Endothelial cell of umbilical vein (primary cell): ENCODE results near the gene DZIP3. TPM values are rescaled to one million over a fixed set of nuclear protein-coding genes. Genes with fewer than 3 reads are reported as not detected.
"Not testable (repeated sequence)": the region's sequence is repeated elsewhere in the genome, so short reads cannot be mapped to it uniquely, and the experiment has no call there.

ENCODE experiments used
- BruUV-seq: library from RNA; stranded (reverse); fragments of 400-500 nt; replicated peaks from 2 replicates; lab custom pipeline; 2021; lab: Mats Ljungman, UMichigan
- CTCF ChIA-PET: fragments of 300-600, 350-600 bp; sonication (Branson Sonifier 250); formaldehyde crosslinking; loops from one replicate; lab custom pipeline; 2021; ENCODE audit warnings: antibody characterized with exemption, inconsistent platforms; lab: Charles Lee
- POLR2A ChIA-PET: fragments of 300-600, 350-600 bp; sonication (Branson Sonifier 250); formaldehyde crosslinking; loops from one replicate; lab custom pipeline; 2021; ENCODE audit warnings: antibody characterized with exemption, inconsistent platforms; lab: Charles Lee
- DNase-seq: peaks from one replicate; pipeline ENCODE4 v3.0.0-alpha.2; 2011; ENCODE audit warnings: low read depth, low spot score
- FAIRE-seq: peaks from 2 replicates; lab custom pipeline; 2011; peaks lifted over from hg19 to GRCh38; lab: Jason Lieb, UNC
- H2AFZ ChIP-seq: 2 replicates; pipeline ENCODE4 v1.6.0; 2012; ENCODE audit warnings: low read depth, low read length, control low read depth, inconsistent platforms
- H3K27ac ChIP-seq: 2 replicates; pipeline ENCODE4 v1.5.1; 2011; ENCODE audit warnings: low read depth, mild to moderate bottlenecking, control low read depth, low read length, moderate library complexity; ENCODE audit not compliant: insufficient read depth
- H3K27me3 ChIP-seq, 2 experiments: 2 replicates each; pipeline versions ENCODE4 v1.6.0 to v1.6.1; 2011; ENCODE audit warnings: low read length in 2 of 2, mixed read lengths in 1 of 2; ENCODE audit not compliant: control insufficient read depth in 2 of 2, insufficient read depth in 2 of 2
- H3K36me3 ChIP-seq, 2 experiments: 2 replicates in 1 of 2; 3 replicates in 1 of 2; pipeline ENCODE4 v1.5.1; 2011; ENCODE audit warnings: low read length in 2 of 2, mild to moderate bottlenecking in 1 of 2, moderate library complexity in 1 of 2; ENCODE audit not compliant: control insufficient read depth in 2 of 2, insufficient read depth in 2 of 2; ENCODE audit errors: extremely low read depth in 1 of 2
- H3K4me1 ChIP-seq: 3 replicates; pipeline ENCODE4 v1.5.1; 2011; ENCODE audit warnings: mild to moderate bottlenecking, low read length; ENCODE audit not compliant: control insufficient read depth, insufficient read depth; ENCODE audit errors: extremely low read depth
- H3K4me2 ChIP-seq: 2 replicates; pipeline ENCODE4 v1.6.1; 2011; ENCODE audit warnings: low read length, control low read depth, mixed read lengths; ENCODE audit not compliant: insufficient read depth
- H3K4me3 ChIP-seq, 3 experiments: fragments of 200-600 bp in 1 of 3; sonication (generic), shearing (Covaris generic) in 1 of 3; replicated peaks in 1 of 3; 2 replicates each; pipeline ENCODE4 v1.5.1; 2011 to 2016; ENCODE audit warnings: control low read depth in 3 of 3, low read length in 3 of 3, mild to moderate bottlenecking in 2 of 3, inconsistent platforms in 1 of 3, low read depth in 1 of 3, moderate library complexity in 1 of 3; ENCODE audit not compliant: insufficient read depth in 1 of 3
- H3K79me2 ChIP-seq: 2 replicates; pipeline ENCODE4 v1.6.0; 2012; ENCODE audit warnings: low read length, inconsistent platforms; ENCODE audit not compliant: control insufficient read depth, insufficient read depth
- H3K9ac ChIP-seq: replicated peaks from 2 replicates; pipeline ENCODE3; 2011; ENCODE audit warnings: low read length, control low read depth; ENCODE audit not compliant: insufficient read depth; ENCODE audit errors: extremely low read depth
- H3K9me1 ChIP-seq: replicated peaks from 3 replicates; pipeline ENCODE4 v1.6.0; 2011; ENCODE audit warnings: mild to moderate bottlenecking, low read length; ENCODE audit not compliant: control insufficient read depth, insufficient read depth; ENCODE audit errors: extremely low read depth
- H3K9me3 ChIP-seq: replicated peaks from 2 replicates; pipeline ENCODE4 v1.5.1; 2012; ENCODE audit warnings: low read length, inconsistent platforms; ENCODE audit not compliant: control insufficient read depth, insufficient read depth
- H4K20me1 ChIP-seq: replicated peaks from 2 replicates; pipeline ENCODE3; 2011; ENCODE audit warnings: mild to moderate bottlenecking, low read length; ENCODE audit not compliant: control insufficient read depth, insufficient read depth; ENCODE audit errors: extremely low read depth
- EZH2 ChIP-seq: IDR thresholded peaks from 2 replicates; pipeline ENCODE4 v1.6.1; 2012; ENCODE audit warnings: borderline replicate concordance, low read depth, mild to moderate bottlenecking, moderate library complexity, low read length, inconsistent platforms; ENCODE audit not compliant: severe bottlenecking
- JUN ChIP-seq: IDR thresholded peaks from 2 replicates; pipeline ENCODE4 v1.6.1; 2011; ENCODE audit warnings: borderline replicate concordance, low read depth; ENCODE audit not compliant: insufficient read length, insufficient read depth
- POLR2A ChIP-seq: IDR thresholded peaks from 2 replicates; pipeline ENCODE4 v1.6.1; 2012; ENCODE audit warnings: low read depth, mild to moderate bottlenecking, control low read depth, low read length
- dilution Hi-C: fragments of 300-500 bp; cut with MboI; formaldehyde crosslinking; loops from one replicate; pipeline ENCODE4 v1.15.0; 2019; ENCODE audit warnings: low sequenced_read_pairs; ENCODE audit not compliant: extremely low pct_ligation_motif_present
- intact Hi-C: fragments of 100-400 bp; cut with micrococcal nuclease; formaldehyde crosslinking; loops from one replicate; pipeline ENCODE4 v1.10.0; 2022
- polyA plus RNA-seq, 4 experiments: library from polyadenylated mRNA; depleted of rRNA in 3 of 4; stranded (reverse) in 3 of 4; unstranded in 1 of 4; fragments of >200 nt; gene quantifications; 2 replicates each; pipeline versions ENCODE4 v1.2.1 to v1.2.3, GENCODE V29; 2011 to 2012; ENCODE audit warnings: missing spikeins in 1 of 4
- total RNA-seq: library from RNA; stranded (reverse); gene quantifications from 2 replicates; pipeline ENCODE4 v1.2.3, GENCODE V29; 2021
- TF ChIP-seq, protein P1 (sequence below): IDR thresholded peaks from 2 replicates; pipeline ENCODE4 v1.6.1; 2011; ENCODE audit not compliant: insufficient read depth, insufficient read length

Gene DZIP3
- total and polyA plus RNA-seq, 2 donors (not counting 3 experiments of a cell fraction or from before 2014, with no cell fraction given), result 1.9 to 6.5 TPM

DNA sequence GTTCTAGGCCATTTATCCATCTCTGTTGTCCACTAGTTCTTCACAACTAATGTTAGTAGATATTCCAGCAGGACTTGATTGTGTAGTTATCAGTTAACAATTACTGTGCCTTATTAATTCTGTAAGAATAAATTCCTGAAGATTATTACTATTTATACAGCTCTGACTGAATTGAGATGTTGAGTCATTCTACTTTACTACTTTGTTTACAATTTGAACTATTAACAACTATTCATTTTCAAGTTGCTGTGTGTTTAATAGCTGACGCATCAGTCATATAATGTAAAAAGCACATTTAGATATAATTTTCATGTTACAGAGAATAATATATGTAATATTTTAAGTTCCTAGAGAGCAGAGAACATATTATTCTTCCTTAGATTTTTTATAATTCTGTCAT lies 21.1 kb downstream of the DZIP3 start:
- POLR2A ChIA-PET, result no interaction called here
- Histone ChIP-seq H3K27ac (no peak overlapping the region), H3K4me3 (no peak overlapping the region), H3K9me1 (no peaks in the 10 kb centered on the region), H3K9ac (no peak overlapping the region), H3K4me1 (no peaks in the 10 kb centered on the region), H2AFZ (no peak overlapping the region), H3K36me3 (no peaks in the 10 kb centered on the region), H3K4me2 (no peak overlapping the region), H3K79me2 (no peaks in the 10 kb centered on the region), H3K27me3 (no peaks in the 10 kb centered on the region), H4K20me1 (no peaks in the 10 kb centered on the region), H3K9me3 (no peaks in the 10 kb centered on the region)
- dilution Hi-C loops (no loop called here), intact Hi-C loops (no loop called here)
- BruUV-seq, result no TSS peak
- no peak for DNase-seq
- FAIRE-seq, result no peak
- TF ChIP-seq, protein P1, sequence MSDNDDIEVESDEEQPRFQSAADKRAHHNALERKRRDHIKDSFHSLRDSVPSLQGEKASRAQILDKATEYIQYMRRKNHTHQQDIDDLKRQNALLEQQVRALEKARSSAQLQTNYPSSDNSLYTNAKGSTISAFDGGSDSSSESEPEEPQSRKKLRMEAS, result no peak
- TF ChIP-seq EZH2 (no peak), JUN (no peak), POLR2A (no peak)
- CTCF ChIA-PET, result interaction anchor here (0.8 to 1.5 kb wide), 3 partner anchors 13 to 28 kb away, joined by 3 to 4 read pairs (median 3); no protein-coding TSS in a partner anchor

GRCh38 chr3:108616090-108616489 lies 26.6 kb downstream of the DZIP3 start:
- H3K9ac ChIP-seq, H3K9me1 ChIP-seq, POLR2A ChIA-PET, H3K4me1 ChIP-seq, H3K27me3 ChIP-seq, H3K9me3 ChIP-seq, FAIRE-seq, H3K27ac ChIP-seq, H3K4me2 ChIP-seq, H3K4me3 ChIP-seq, H3K36me3 ChIP-seq, DNase-seq, BruUV-seq, intact Hi-C loops, H2AFZ ChIP-seq, H4K20me1 ChIP-seq, H3K79me2 ChIP-seq, dilution Hi-C loops: not testable (repeated sequence)
- CTCF ChIA-PET, result interaction anchor here (1.0 kb wide), 1 partner anchor 8 kb away, joined by 3 read pairs; no protein-coding TSS in a partner anchor
